ENCODE results near the gene KNL1.
"Not testable (repeated sequence)": the region's sequence is repeated elsewhere in the genome, so short reads cannot be mapped to it uniquely, and the experiment has no call there.

The KNL1 gene

GRCh38 chr15:40590667-40591050 is 3.4 kb upstream of the KNL1 start:
- no peak for DNase-seq

GRCh38 chr15:40591389-40591788 is 2.7 kb upstream of the KNL1 start:
- DNase-seq = no peak

GRCh38 chr15:40593165-40593564 is 884 bp upstream of the KNL1 start:
- no peak for DNase-seq

GRCh38 chr15:40594429-40594836 is 384 bp downstream of the KNL1 start:
- peak; percentile 30 for DNase-seq

- no peak for DNase-seq
Observed at GRCh38 chr15:40595219-40595618, 1.2 kb downstream of the KNL1 start.

- DNase-seq = no peak
Observed at GRCh38 chr15:40595773-40596172, 1.7 kb downstream of the KNL1 start.

GRCh38 chr15:40597024-40597423 is 3.0 kb downstream of the KNL1 start:
- no peak for DNase-seq

- DNase-seq = no peak
Observed at GRCh38 chr15:40598126-40598525, 4.1 kb downstream of the KNL1 start.

- DNase-seq = no peak
Observed at GRCh38 chr15:40598672-40599071, 4.6 kb downstream of the KNL1 start.

GRCh38 chr15:40600956-40601355 is 6.9 kb downstream of the KNL1 start:
- DNase-seq = no peak

GRCh38 chr15:40603935-40604334 is 9.9 kb downstream of the KNL1 start:
- DNase-seq = no peak

GRCh38 chr15:40613080-40613479 is 19.0 kb downstream of the KNL1 start:
- DNase-seq = no peak

GRCh38 chr15:40618023-40618422 is 24.0 kb downstream of the KNL1 start:
- no peak for DNase-seq

GRCh38 chr15:40618906-40619305 is 24.9 kb downstream of the KNL1 start:
- DNase-seq = no peak

GRCh38 chr15:40623361-40623760 is 29.3 kb downstream of the KNL1 start:
- no peak for DNase-seq

- DNase-seq = no peak
Observed at GRCh38 chr15:40630313-40630712, 36.3 kb downstream of the KNL1 start.

GRCh38 chr15:40633178-40633577 is 39.1 kb downstream of the KNL1 start:
- DNase-seq = no peak

- peak; percentile 8 for DNase-seq
Observed at GRCh38 chr15:40637221-40637745, 43.2 kb downstream of the KNL1 start.

- no peak for DNase-seq
Observed at GRCh38 chr15:40639677-40640076, 45.6 kb downstream of the KNL1 start.

- DNase-seq = no peak
Observed at GRCh38 chr15:40647523-40647922, 53.5 kb downstream of the KNL1 start.

GRCh38 chr15:40650479-40650878 is 56.4 kb downstream of the KNL1 start:
- DNase-seq = no peak

GRCh38 chr15:40660686-40661085 is 66.6 kb downstream of the KNL1 start:
- no peak for DNase-seq

GRCh38 chr15:40664909-40665308 is 70.9 kb downstream of the KNL1 start:
- no peak for DNase-seq

GRCh38 chr15:40676290-40676689 is 82.2 kb downstream of the KNL1 start:
- not testable (repeated sequence) for DNase-seq

GRCh38 chr15:40676906-40677305 is 82.9 kb downstream of the KNL1 start:
- not testable (repeated sequence) for DNase-seq

GRCh38 chr15:40680151-40680550 is 86.1 kb downstream of the KNL1 start:
- no peak for DNase-seq

Measured in fibroblast of upper back skin (primary cell).